ENCODE data around the gene IL2RA. TPM values are rescaled to one million over a fixed set of nuclear protein-coding genes. Genes with fewer than 3 reads are reported as not detected.

The IL2RA gene
- total and polyA plus RNA-seq, 2 experiments from 2014 or later: not detected

GRCh38 chr10:6039711-6040110 lies 22.5 kb downstream of the IL2RA start:
- Mint-ChIP-seq H3K4me3 (no peak overlapping the region), H3K36me3 (ENCODE audit: low read depth) (no peaks in the 10 kb centered on the region), H3K4me1 (no peaks in the 10 kb centered on the region; the same call in 2 of the 3 replicates), H3K9me3 (no peaks in the 10 kb centered on the region), H3K27ac (no peak overlapping the region), H3K27me3 (ENCODE audit: insufficient read depth, low read depth, poor library complexity) (no peaks in the 10 kb centered on the region)
- no peaks in the 10 kb centered on the region for H3K36me3 ChIP-seq (ENCODE audit: insufficient read depth)
- H4K20me1 ChIP-seq (replicated peaks; ENCODE audit: insufficient read depth): no peaks in the 10 kb centered on the region
- no peak overlapping the region for H3K27ac ChIP-seq (ENCODE audit: low read depth)
- DNase-seq (ENCODE audit: low spot score): no peak
- H2AFZ ChIP-seq: no peak overlapping the region
- no peaks in the 10 kb centered on the region for H3F3A ChIP-seq (replicated peaks; ENCODE audit: low read depth)
- H3K79me2 ChIP-seq (replicated peaks; ENCODE audit: insufficient read depth): no peaks in the 10 kb centered on the region
- no peak for ATAC-seq
- no peak overlapping the region for H3K4me2 ChIP-seq
- no peak overlapping the region for H3K4me3 ChIP-seq
- TF ChIP-seq CTCF (conservative IDR thresholded peaks at IDR 0.05; ENCODE audit: low read depth in 2 of 2) (no peak), ZNF331 (CRISPR knock-in tag; IDR thresholded peaks at IDR 0.05; ENCODE audit: low read depth) (no peak), EZH2phosphoT487 (IDR thresholded peaks at IDR 0.05; ENCODE audit: unreplicated experiment) (no peak), ZNF462 (CRISPR knock-in tag; IDR thresholded peaks at IDR 0.05) (no peak)
- H3K4me1 ChIP-seq (ENCODE audit: insufficient read depth): no peaks in the 10 kb centered on the region
- H3K9me2 ChIP-seq (ENCODE audit: insufficient read depth): no peaks in the 10 kb centered on the region
- H3K27me3 ChIP-seq (ENCODE audit: insufficient read depth): no peaks in the 10 kb centered on the region

All from GM23338 (cell line).